Activated CD8-positive, alpha-beta T cell treated with anti-CD3 and anti-CD28 coated beads for 36 hours (primary cell): ENCODE data around the gene TNIK. TPM values are rescaled to one million over a fixed set of nuclear protein-coding genes. Genes with fewer than 3 reads are reported as not detected.

Experiments used
- ATAC-seq: fragments of 200-7000 bp; cut with Tn5 transposase; one replicate; pipeline ENCODE4 v1.10.0; 2021; ENCODE audit warnings: mild to moderate bottlenecking, moderate library complexity
- CTCF ChIA-PET: fragments of 350-600 bp; sonication (Branson Sonifier 250); formaldehyde crosslinking; loops from one replicate; lab custom pipeline; 2021; ENCODE audit warnings: antibody characterized with exemption; lab: Charles Lee
- POLR2A ChIA-PET: fragments of 350-600 bp; sonication (Branson Sonifier 250); formaldehyde crosslinking; loops from one replicate; lab custom pipeline; 2021; ENCODE audit warnings: antibody characterized with exemption; lab: Charles Lee
- DNase-seq: peaks from one replicate; pipeline ENCODE4 v3.0.0-alpha.2; 2020
- H3K27ac Mint-ChIP-seq: one replicate; pipeline ENCODE4 v1.8.0; 2021; ENCODE audit warnings: mild to moderate bottlenecking, mixed read lengths
- H3K27me3 Mint-ChIP-seq: one replicate; pipeline ENCODE4 v1.8.0; 2021; ENCODE audit warnings: mixed read lengths
- H3K36me3 Mint-ChIP-seq: one replicate; pipeline ENCODE4 v1.8.0; 2021; ENCODE audit warnings: low read depth, mixed read lengths
- H3K4me1 Mint-ChIP-seq: one replicate; pipeline ENCODE4 v1.8.0; 2021; ENCODE audit warnings: low read depth, mixed read lengths
- H3K4me3 Mint-ChIP-seq: one replicate; pipeline ENCODE4 v1.8.0; 2021; ENCODE audit warnings: mild to moderate bottlenecking, moderate library complexity, mixed read lengths
- H3K9me3 Mint-ChIP-seq: one replicate; pipeline ENCODE4 v1.8.0; 2021; ENCODE audit warnings: mixed read lengths
- intact Hi-C: fragments of 100-400 bp; cut with micrococcal nuclease; formaldehyde crosslinking; loops from one replicate; pipeline ENCODE4 v1.10.0; 2022
- total RNA-seq, 2 experiments: library from RNA; stranded (reverse); gene quantifications; one replicate each; pipeline ENCODE4 v1.2.3, GENCODE V29; 2021
- TF ChIP-seq, protein P1 (sequence below): fragments of 200-600 bp; IDR thresholded peaks from one replicate; pipeline ENCODE4 v1.8.0; 2022; ENCODE audit warnings: antibody characterized with exemption, mild to moderate bottlenecking

Gene TNIK
- total RNA-seq, 2 experiments from 2014 or later, result 25.1 to 28.8 TPM

DNA sequence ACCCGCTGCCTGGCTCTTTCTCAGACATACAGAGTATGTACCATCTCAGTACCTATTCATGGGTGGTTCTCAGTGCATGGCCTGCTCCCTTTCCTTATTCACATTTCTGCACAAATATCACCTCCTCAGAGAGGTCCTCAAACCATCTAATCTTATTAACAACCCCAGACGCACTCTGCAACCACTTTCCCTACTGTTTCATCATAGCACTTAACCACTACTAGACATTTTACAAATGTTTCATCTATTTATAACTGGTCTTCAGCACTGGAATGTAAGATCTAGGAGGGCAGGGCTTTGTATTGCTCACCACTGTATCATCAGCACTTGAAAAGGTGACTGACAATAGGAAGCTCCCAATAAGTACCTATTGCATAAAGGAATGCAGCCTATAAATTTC, 45.1 kb downstream of the TNIK start:
- DNase-seq (no peak), ATAC-seq (no peak)
- Mint-ChIP-seq H3K36me3 (no peaks in the 10 kb centered on the region), H3K4me1 (peaks cover 47% of the 10 kb centered on the region), H3K27ac (no peak overlapping the region), H3K27me3 (no peaks in the 10 kb centered on the region), H3K4me3 (no peak overlapping the region), H3K9me3 (no peaks in the 10 kb centered on the region)
- TF ChIP-seq, protein P1, sequence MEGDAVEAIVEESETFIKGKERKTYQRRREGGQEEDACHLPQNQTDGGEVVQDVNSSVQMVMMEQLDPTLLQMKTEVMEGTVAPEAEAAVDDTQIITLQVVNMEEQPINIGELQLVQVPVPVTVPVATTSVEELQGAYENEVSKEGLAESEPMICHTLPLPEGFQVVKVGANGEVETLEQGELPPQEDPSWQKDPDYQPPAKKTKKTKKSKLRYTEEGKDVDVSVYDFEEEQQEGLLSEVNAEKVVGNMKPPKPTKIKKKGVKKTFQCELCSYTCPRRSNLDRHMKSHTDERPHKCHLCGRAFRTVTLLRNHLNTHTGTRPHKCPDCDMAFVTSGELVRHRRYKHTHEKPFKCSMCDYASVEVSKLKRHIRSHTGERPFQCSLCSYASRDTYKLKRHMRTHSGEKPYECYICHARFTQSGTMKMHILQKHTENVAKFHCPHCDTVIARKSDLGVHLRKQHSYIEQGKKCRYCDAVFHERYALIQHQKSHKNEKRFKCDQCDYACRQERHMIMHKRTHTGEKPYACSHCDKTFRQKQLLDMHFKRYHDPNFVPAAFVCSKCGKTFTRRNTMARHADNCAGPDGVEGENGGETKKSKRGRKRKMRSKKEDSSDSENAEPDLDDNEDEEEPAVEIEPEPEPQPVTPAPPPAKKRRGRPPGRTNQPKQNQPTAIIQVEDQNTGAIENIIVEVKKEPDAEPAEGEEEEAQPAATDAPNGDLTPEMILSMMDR, result no peak
- POLR2A ChIA-PET, result no interaction called here
- intact Hi-C loops, result no loop called here
- CTCF ChIA-PET, result interaction anchor here (1.7 kb wide), 1 partner anchor 23 kb away, joined by 3 read pairs; no protein-coding TSS in a partner anchor

DNA sequence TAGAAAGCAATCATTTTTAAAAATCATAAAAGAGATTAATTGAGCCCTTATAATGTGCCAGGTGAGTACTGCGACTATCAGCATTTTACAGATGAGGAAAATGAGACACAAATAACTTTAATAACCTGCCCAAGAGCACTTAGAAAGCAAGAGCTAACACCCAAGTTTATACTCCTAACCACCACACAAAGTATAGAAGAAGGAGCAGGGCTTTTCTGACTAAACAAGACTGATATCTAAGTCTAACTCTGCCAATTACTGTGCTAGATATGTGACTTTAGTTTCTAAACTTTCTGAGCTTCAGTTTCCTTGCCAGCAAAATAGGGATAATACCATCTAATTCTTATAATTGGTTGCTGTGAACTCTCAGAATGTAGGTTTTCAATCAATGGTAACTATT, 47.7 kb downstream of the TNIK start:
- CTCF ChIA-PET, result no interaction called here
- intact Hi-C loops, result no loop called here
- no peaks in the 10 kb centered on the region for H3K36me3 Mint-ChIP-seq
- POLR2A ChIA-PET, result no interaction called here
- H3K27ac Mint-ChIP-seq, result no peak overlapping the region
- peaks cover 50% of the 10 kb centered on the region for H3K4me1 Mint-ChIP-seq
- H3K4me3 Mint-ChIP-seq, result no peak overlapping the region
- no peak for DNase-seq
- no peak for ATAC-seq
- TF ChIP-seq, protein P1, result no peak
- no peaks in the 10 kb centered on the region for H3K27me3 Mint-ChIP-seq
- no peaks in the 10 kb centered on the region for H3K9me3 Mint-ChIP-seq

DNA sequence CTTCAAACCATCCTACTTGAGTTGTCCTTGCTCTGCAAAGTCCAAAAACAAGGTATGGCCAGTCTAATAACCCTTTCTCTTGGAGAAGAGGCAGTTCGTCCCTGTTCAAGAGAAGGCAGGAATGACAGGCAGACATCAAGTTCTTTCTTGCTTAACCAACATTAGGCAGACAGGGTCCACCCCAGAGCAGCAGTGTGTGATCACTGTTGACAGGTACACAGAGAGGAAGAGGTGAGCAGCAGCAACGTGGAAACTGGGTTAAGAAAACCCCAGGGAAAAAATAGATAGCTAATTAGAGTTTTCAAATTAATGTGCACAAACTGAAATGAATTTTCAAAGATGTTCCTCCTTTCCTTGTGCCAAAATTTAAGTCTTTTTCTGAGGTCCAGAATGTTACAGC, 48.2 kb downstream of the TNIK start:
- Mint-ChIP-seq H3K27me3 (no peaks in the 10 kb centered on the region), H3K4me3 (no peak overlapping the region), H3K9me3 (no peaks in the 10 kb centered on the region), H3K27ac (no peak overlapping the region), H3K36me3 (no peaks in the 10 kb centered on the region), H3K4me1 (peaks cover 53% of the 10 kb centered on the region)
- DNase-seq, result no peak
- intact Hi-C loops, result no loop called here
- CTCF ChIA-PET, result no interaction called here
- POLR2A ChIA-PET, result no interaction called here
- ATAC-seq, result no peak
- TF ChIP-seq, protein P1, result no peak

DNA sequence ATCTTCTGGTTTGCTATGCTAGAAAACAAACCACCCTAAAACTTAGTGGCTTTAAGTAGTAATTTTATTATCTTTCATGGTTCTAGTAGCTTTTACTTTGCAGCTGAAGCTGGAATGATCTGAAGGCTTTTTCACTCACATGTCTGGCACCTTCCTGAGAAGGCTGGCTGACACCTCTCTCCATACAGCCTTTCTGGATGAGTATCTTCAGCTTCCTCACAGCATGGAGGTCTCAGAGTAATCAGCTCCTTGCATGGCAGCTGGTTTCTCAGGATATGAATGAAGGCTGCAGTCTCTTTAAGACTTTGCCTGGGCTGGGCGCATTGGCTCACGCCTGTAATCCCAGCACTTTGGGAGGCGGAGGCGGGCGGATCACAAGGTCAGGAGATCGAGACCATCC, 50.0 kb downstream of the TNIK start:
- Mint-ChIP-seq H3K4me3 (no peak overlapping the region), H3K36me3 (peaks cover 4% of the 10 kb centered on the region), H3K27ac (no peak overlapping the region), H3K4me1 (peaks cover 55% of the 10 kb centered on the region), H3K27me3 (no peaks in the 10 kb centered on the region), H3K9me3 (peaks cover 1% of the 10 kb centered on the region)
- CTCF ChIA-PET, result interaction anchor here (0.6 to 1.0 kb wide), 2 partner anchors 25 to 77 kb away, joined by 3 read pairs; no protein-coding TSS in a partner anchor
- no peak for DNase-seq
- ATAC-seq, result no peak
- POLR2A ChIA-PET, result interaction anchor here (0.6 kb wide), 1 partner anchor 17 kb away, joined by 3 read pairs; no protein-coding TSS in a partner anchor
- TF ChIP-seq, protein P1, result no peak
- intact Hi-C loops, result no loop called here

DNA sequence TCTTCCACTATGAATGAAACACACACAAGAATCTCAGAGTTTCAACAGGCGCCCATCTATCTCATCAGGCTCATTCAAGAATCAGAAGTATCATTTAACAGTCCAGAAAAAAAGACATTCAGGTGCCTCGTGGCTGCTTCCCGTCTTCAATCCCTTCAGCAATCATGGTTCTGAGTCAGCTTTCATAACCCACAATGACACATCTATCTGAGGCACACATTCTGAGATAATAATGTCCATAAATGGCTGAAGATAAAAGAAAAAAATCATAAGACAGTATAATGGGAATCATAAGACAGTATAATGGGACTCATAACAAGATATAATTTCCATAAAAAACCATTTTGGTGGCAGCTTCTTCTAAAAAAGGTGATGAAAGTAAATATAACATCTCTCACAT, 52.4 kb downstream of the TNIK start:
- peaks cover 8% of the 10 kb centered on the region for H3K36me3 Mint-ChIP-seq
- intact Hi-C loops, result no loop called here
- H3K4me3 Mint-ChIP-seq, result no peak overlapping the region
- peaks cover 1% of the 10 kb centered on the region for H3K9me3 Mint-ChIP-seq
- peak; percentile 21 for DNase-seq
- ChIA-PET POLR2A (no interaction called here), CTCF (interaction anchor here (1.2 to 1.3 kb wide), 2 partner anchors 220 to 244 kb away, joined by 3 to 4 read pairs; no protein-coding TSS in a partner anchor)
- no peaks in the 10 kb centered on the region for H3K27me3 Mint-ChIP-seq
- TF ChIP-seq, protein P1, result no peak
- peak; percentile 39 for ATAC-seq
- H3K4me1 Mint-ChIP-seq, result peaks cover 44% of the 10 kb centered on the region
- no peak overlapping the region for H3K27ac Mint-ChIP-seq
